Activated CD4-positive, alpha-beta T cell treated with anti-CD3 and anti-CD28 coated beads for 36 hours (primary cell): ENCODE data around the gene RBM6. TPM values are rescaled to one million over a fixed set of nuclear protein-coding genes. Genes with fewer than 3 reads are reported as not detected.

ENCODE experiments used
- ATAC-seq: fragments of 200-7000 bp; cut with Tn5 transposase; one replicate; pipeline ENCODE4 v1.10.0; 2021; ENCODE audit warnings: mild to moderate bottlenecking, moderate library complexity
- CTCF ChIA-PET: fragments of 350-600 bp; sonication (Branson Sonifier 250); formaldehyde crosslinking; loops from one replicate; lab custom pipeline; 2021; ENCODE audit warnings: antibody characterized with exemption; lab: Charles Lee
- POLR2A ChIA-PET: fragments of 350-600 bp; sonication (Branson Sonifier 250); formaldehyde crosslinking; loops from one replicate; lab custom pipeline; 2021; ENCODE audit warnings: antibody characterized with exemption, inconsistent platforms; lab: Charles Lee
- DNase-seq: peaks from one replicate; pipeline ENCODE4 v3.0.0-alpha.2; 2020
- H3K27ac Mint-ChIP-seq: one replicate; pipeline ENCODE4 v1.8.0; 2021; ENCODE audit warnings: mixed read lengths
- H3K27me3 Mint-ChIP-seq: one replicate; pipeline ENCODE4 v1.8.0; 2021; ENCODE audit warnings: mixed read lengths
- H3K36me3 Mint-ChIP-seq: one replicate; pipeline ENCODE4 v1.8.0; 2021; ENCODE audit warnings: low read depth, mixed read lengths
- H3K4me1 Mint-ChIP-seq: one replicate; pipeline ENCODE4 v1.8.0; 2021; ENCODE audit warnings: mixed read lengths
- H3K4me3 Mint-ChIP-seq: one replicate; pipeline ENCODE4 v1.8.0; 2021; ENCODE audit warnings: mild to moderate bottlenecking, moderate library complexity, mixed read lengths
- H3K9me3 Mint-ChIP-seq: one replicate; pipeline ENCODE4 v1.8.0; 2021; ENCODE audit warnings: low read depth, mixed read lengths
- intact Hi-C, 2 experiments: fragments of 100-400 bp; cut with DNase I in 1 of 2; cut with micrococcal nuclease in 1 of 2; formaldehyde crosslinking; loops; one replicate each; pipeline versions ENCODE4 v1.14.2 to v1.15.1; 2022 to 2024; cut with DNase I, micrococcal nuclease
- total RNA-seq, 2 experiments: library from RNA; stranded (reverse); gene quantifications; one replicate each; pipeline ENCODE4 v1.2.3, GENCODE V29; 2021

RBM6 gene, protein sequence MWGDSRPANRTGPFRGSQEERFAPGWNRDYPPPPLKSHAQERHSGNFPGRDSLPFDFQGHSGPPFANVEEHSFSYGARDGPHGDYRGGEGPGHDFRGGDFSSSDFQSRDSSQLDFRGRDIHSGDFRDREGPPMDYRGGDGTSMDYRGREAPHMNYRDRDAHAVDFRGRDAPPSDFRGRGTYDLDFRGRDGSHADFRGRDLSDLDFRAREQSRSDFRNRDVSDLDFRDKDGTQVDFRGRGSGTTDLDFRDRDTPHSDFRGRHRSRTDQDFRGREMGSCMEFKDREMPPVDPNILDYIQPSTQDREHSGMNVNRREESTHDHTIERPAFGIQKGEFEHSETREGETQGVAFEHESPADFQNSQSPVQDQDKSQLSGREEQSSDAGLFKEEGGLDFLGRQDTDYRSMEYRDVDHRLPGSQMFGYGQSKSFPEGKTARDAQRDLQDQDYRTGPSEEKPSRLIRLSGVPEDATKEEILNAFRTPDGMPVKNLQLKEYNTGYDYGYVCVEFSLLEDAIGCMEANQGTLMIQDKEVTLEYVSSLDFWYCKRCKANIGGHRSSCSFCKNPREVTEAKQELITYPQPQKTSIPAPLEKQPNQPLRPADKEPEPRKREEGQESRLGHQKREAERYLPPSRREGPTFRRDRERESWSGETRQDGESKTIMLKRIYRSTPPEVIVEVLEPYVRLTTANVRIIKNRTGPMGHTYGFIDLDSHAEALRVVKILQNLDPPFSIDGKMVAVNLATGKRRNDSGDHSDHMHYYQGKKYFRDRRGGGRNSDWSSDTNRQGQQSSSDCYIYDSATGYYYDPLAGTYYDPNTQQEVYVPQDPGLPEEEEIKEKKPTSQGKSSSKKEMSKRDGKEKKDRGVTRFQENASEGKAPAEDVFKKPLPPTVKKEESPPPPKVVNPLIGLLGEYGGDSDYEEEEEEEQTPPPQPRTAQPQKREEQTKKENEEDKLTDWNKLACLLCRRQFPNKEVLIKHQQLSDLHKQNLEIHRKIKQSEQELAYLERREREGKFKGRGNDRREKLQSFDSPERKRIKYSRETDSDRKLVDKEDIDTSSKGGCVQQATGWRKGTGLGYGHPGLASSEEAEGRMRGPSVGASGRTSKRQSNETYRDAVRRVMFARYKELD
- total RNA-seq, result 10 to 100 TPM; 69.3 to 75.1 TPM

DNA sequence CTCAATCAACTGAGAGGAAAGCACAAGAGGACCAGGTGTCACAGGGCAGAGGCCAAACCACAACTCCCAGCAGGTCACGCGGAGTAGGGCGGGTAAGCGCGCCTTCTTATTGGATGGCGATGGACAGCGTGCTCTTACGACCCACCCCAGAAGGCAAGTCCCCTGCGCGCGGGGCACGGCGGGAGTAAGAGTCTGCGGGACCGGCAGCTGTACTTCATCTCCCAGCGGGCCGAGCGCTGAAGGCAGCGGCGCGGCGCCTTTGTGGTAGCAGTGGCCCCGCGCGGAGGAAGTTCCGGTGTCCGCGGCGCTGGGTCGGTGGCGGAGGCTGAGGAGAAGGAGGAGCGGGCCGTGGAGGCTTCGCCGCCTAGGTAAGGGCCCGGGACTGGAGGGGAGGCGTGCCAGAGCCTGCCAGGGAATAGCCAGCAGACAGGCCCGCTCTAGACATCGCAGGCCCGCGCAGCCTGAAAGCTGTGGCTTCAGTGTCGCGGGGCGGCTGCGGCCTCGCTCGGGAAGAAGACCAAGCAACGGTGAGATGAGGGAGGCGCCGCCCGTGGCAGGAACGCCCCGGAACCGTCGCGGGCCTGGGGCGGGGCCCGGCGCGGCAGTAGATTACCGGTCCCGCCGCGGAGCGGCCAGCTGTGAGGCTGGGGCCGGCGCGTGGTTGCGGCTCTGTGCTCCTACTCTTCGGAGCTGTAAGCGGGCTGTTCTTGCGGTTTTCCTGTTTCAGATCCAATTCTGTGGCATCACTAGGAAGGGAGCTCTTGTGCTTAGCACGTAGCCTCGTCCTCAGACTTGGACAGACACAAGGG, at the start of gene RBM6:
Gene RBM6 (plus strand): TSS at position 293 of the 809 bp plus-strand sequence. CDS start 22,492 bp downstream, outside the sequence.
- ChIA-PET CTCF (interaction anchor here (0.7 to 1.6 kb wide), 6 partner anchors 9 to 483 kb away, joined by 3 to 5 read pairs (median 4); partner anchors contain the start of gene MON1A), POLR2A (interaction anchor here (0.6 to 1.6 kb wide), 8 partner anchors 10 to 1014 kb away, joined by 3 to 8 read pairs (median 3); partner anchors contain the start of genes MON1A and TRAIP)
- peak within 1 kb of the TSS; percentile 98 for H3K4me3 Mint-ChIP-seq
- peak; percentile 98 for DNase-seq
- H3K4me1 Mint-ChIP-seq, result peaks cover 20% of the 10 kb centered on the region
- H3K27me3 Mint-ChIP-seq, result no peaks in the 10 kb centered on the region
- H3K9me3 Mint-ChIP-seq, result peaks cover 3% of the 10 kb centered on the region
- peak within 1 kb of the TSS; percentile 91 for H3K27ac Mint-ChIP-seq
- intact Hi-C loops, result loop anchor here (1.0 to 10.0 kb wide), 12 partner anchors 11 to 918 kb away; partner anchors contain the start of genes MON1A (in 2 of the 2), RBM5 (in 2 of the 2), APEH (in 1 of the 2) and CYB561D2 (in 1 of the 2)
- H3K36me3 Mint-ChIP-seq, result peaks cover 14% of the 10 kb centered on the region
- peak; percentile 99 for ATAC-seq

DNA sequence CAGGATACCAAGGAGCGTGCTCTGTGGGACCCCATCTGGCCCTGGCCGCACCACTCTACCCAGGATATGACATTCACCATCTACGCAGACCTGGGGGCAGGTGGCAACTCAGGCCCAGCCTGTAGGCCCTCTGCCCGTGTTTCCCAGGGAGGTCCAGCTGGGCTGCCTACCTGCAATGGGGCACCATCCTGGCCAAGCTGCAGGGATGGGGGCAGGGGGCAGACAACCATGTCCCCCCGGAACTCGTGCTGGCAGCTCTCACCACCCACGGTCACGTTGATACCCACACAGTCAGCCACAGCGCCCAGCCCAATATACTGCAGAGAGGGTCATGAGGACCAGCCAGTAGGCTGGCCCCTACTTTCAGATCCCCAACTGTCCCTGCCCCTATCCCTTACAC, 44.2 kb upstream of the RBM6 start:
- no peak for DNase-seq
- Mint-ChIP-seq H3K27me3 (no peaks in the 10 kb centered on the region), H3K27ac (no peak overlapping the region), H3K4me1 (no peaks in the 10 kb centered on the region), H3K9me3 (no peaks in the 10 kb centered on the region), H3K4me3 (no peak overlapping the region), H3K36me3 (no peaks in the 10 kb centered on the region)
- intact Hi-C loops, result no loop called here
- ChIA-PET POLR2A (no interaction called here), CTCF (interaction anchor here (1.2 kb wide), 1 partner anchor 93 kb away, joined by 3 read pairs; the partner anchor contains the start of gene INKA1)
- no peak for ATAC-seq

DNA sequence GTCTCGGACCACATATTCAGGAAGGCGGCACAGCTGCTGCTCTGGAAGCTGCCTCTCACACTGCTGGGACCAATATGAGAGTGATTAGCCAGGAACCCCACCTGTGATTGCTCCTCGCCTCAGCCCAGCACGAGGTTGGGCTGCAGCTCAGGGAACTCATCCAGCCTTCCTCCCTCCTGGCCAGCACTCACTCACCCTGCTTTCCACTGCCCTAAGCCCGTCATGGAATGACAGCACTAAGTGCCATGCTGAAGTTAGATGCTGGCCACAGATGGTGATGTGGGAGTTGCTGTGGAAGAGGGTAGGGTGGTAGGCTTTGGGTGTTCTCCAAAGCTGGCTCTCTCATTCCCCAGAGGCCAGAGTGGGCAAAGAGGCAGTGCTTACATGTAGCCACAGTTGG, 43.6 kb upstream of the RBM6 start:
- Mint-ChIP-seq H3K27ac (no peak overlapping the region), H3K4me1 (no peaks in the 10 kb centered on the region), H3K9me3 (no peaks in the 10 kb centered on the region), H3K4me3 (no peak overlapping the region), H3K36me3 (no peaks in the 10 kb centered on the region), H3K27me3 (no peaks in the 10 kb centered on the region)
- CTCF ChIA-PET, result no interaction called here
- POLR2A ChIA-PET, result no interaction called here
- ATAC-seq, result no peak
- DNase-seq, result no peak
- intact Hi-C loops, result no loop called here

DNA sequence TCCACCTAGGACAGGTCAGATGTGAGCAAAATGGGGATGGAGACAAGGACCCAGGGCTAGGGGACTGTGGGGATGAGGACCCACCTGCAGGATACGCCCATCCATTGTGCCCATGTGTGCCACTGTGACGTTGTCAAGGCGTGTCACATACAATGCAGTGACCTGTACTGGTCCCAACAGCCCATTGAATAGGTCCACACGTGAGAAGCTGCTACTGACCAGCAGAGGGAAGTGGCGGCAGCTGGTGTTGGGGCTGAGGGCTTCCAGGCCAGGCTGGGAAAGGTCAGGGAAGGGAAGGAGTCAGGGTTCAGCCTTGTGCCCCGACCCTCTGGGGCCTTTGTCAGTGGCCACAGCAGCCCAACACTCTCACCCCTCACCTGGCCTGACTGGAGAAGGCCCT, 41.0 kb upstream of the RBM6 start:
- no peak for DNase-seq
- intact Hi-C loops, result no loop called here
- ChIA-PET CTCF (interaction anchor here (0.6 kb wide), 1 partner anchor 1277 kb away, joined by 3 read pairs; no protein-coding TSS in a partner anchor), POLR2A (no interaction called here)
- peaks cover under 1% of the 10 kb centered on the region for H3K36me3 Mint-ChIP-seq
- H3K4me3 Mint-ChIP-seq, result no peak overlapping the region
- H3K4me1 Mint-ChIP-seq, result peaks cover 2% of the 10 kb centered on the region
- ATAC-seq, result no peak
- no peaks in the 10 kb centered on the region for H3K27me3 Mint-ChIP-seq
- no peak overlapping the region for H3K27ac Mint-ChIP-seq
- no peaks in the 10 kb centered on the region for H3K9me3 Mint-ChIP-seq

DNA sequence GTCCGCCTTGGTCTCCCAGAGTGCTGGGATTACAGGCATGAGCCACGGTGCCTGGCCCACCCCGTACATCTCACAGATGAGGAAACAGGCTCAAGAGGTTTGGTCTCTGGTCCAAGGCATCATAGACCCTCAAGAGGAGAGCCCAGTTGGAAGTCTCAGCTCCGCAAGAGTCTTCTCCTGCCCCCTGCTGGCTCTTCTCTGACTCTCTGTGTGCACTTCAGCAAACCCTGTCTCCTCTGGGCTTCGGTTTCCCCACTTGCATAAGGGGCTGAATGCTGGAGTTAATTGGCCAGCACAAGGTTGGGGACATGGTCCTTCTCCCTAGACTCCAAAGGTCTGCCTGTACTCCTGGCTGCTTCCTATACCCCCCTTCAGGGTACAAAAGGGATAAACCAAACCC, 40.1 kb upstream of the RBM6 start:
- H3K4me3 Mint-ChIP-seq, result no peak overlapping the region
- H3K27me3 Mint-ChIP-seq, result no peaks in the 10 kb centered on the region
- DNase-seq, result peak; percentile 44
- no peak for ATAC-seq
- intact Hi-C loops, result loop anchor here (5.0 to 10.0 kb wide), 4 partner anchors 43 to 178 kb away; partner anchors contain the start of genes GMPPB (in 2 of the 2), IP6K1 (in 1 of the 2) and TRAIP (in 1 of the 2)
- peaks cover 2% of the 10 kb centered on the region for H3K36me3 Mint-ChIP-seq
- CTCF ChIA-PET, result no interaction called here
- H3K27ac Mint-ChIP-seq, result no peak overlapping the region
- POLR2A ChIA-PET, result interaction anchor here (0.7 kb wide), 1 partner anchor 126 kb away, joined by 3 read pairs; no protein-coding TSS in a partner anchor
- H3K4me1 Mint-ChIP-seq, result peaks cover 5% of the 10 kb centered on the region
- H3K9me3 Mint-ChIP-seq, result no peaks in the 10 kb centered on the region

DNA sequence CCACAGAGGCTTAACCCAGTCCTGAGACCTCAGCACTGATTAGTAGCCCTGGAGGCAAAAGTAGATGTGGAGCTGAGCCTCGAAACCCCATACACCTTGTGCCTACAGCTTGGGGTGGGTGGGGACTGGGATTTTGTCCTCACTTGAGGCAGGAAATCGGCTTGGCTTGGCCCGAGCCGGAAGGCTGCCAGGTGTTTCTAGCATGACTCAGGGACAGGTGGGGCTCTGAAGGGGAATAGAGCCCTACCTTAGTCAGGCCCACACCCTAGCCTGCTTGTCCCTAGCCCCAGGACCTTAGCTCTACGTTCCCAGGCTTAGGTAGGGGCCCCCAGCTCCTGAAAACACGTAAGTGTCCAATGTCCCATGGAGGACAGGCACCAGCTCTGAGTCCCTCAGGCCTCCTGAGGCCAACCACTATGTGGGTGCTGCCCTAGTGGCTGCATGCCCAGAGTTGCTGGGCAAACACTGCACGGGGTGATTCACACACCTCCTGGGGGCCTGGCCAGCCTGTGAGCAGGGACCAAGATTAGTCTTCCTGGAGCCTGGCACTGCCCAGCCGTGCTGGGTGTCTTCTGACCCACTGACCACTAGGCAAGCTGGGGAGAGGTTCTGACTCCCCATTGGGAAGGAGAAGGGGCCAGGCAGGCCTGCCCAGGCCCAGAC, 39.3 kb upstream of the RBM6 start:
- Mint-ChIP-seq H3K9me3 (no peaks in the 10 kb centered on the region), H3K36me3 (peaks cover 2% of the 10 kb centered on the region), H3K27ac (no peak overlapping the region), H3K4me3 (no peak overlapping the region), H3K27me3 (no peaks in the 10 kb centered on the region), H3K4me1 (peaks cover 9% of the 10 kb centered on the region)
- intact Hi-C loops, result loop anchor here (5.0 to 10.0 kb wide), 4 partner anchors 43 to 178 kb away; partner anchors contain the start of genes GMPPB (in 2 of the 2), IP6K1 (in 1 of the 2) and TRAIP (in 1 of the 2)
- no peak for ATAC-seq
- ChIA-PET POLR2A (no interaction called here), CTCF (interaction anchor here (0.5 to 0.8 kb wide), 2 partner anchors 9 to 88 kb away, joined by 3 read pairs; no protein-coding TSS in a partner anchor)
- no peak for DNase-seq

DNA sequence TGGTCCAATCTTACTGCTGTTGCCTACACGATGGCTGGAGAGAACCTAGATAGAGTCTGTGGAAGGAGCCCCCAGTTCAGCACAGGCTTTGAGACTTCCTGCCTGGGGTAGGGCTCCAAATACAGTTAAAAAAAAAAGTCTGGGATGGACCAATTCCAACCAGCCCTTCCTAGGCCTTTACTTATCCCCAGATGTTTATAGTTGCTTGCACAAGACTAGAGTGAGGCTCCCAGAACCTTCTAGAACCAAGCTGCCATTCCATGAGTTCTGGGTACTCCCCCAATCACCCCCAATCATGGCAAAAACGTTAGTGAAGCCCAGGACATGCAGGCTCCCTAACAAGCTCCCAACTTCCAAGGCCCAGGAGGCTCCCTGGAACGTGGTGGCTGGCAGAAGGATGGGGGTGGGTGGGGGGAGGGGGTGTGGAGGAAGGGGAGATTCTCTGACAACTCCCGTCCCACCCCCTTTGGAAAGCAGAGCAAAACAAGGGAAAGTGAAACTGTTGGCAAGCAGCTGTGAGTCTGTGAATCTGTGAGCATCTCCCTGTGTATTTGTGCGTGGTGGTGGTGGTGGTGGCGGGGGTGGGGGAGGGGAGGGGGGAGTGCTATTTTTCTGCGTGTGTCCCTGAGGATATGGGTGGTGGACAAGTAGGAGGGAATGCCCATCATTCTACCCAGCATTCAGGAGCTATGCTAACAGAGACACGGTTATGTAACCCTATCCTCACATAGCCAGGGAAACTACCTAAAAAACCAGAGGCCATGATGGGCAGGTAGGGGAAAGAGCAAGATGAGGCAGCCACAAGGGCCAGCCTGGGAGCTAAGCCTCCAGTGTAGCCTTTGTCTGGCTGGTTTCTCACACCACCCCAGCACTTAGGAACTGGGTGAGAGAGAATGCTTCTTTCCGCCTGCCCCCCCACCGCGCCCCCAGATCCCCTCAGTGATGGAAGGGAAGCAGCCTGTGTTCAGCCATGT, 38.3 kb upstream of the RBM6 start:
- intact Hi-C loops, result loop anchor here (5.0 to 10.0 kb wide), 4 partner anchors 44 to 179 kb away; partner anchors contain the start of genes GMPPB (in 2 of the 2), IP6K1 (in 1 of the 2) and TRAIP (in 1 of the 2)
- no peak overlapping the region for H3K4me3 Mint-ChIP-seq
- peaks cover 19% of the 10 kb centered on the region for H3K4me1 Mint-ChIP-seq
- ChIA-PET CTCF (interaction anchor here (0.5 to 1.1 kb wide), 3 partner anchors 32 to 647 kb away, joined by 3 read pairs; no protein-coding TSS in a partner anchor), POLR2A (interaction anchor here (0.6 kb wide), 2 partner anchors 73 to 361 kb away, joined by 4 to 8 read pairs; no protein-coding TSS in a partner anchor)
- H3K27ac Mint-ChIP-seq, result no peak overlapping the region
- H3K36me3 Mint-ChIP-seq, result peaks cover 2% of the 10 kb centered on the region
- no peaks in the 10 kb centered on the region for H3K9me3 Mint-ChIP-seq
- no peaks in the 10 kb centered on the region for H3K27me3 Mint-ChIP-seq
- DNase-seq, result no peak
- ATAC-seq, result no peak

DNA sequence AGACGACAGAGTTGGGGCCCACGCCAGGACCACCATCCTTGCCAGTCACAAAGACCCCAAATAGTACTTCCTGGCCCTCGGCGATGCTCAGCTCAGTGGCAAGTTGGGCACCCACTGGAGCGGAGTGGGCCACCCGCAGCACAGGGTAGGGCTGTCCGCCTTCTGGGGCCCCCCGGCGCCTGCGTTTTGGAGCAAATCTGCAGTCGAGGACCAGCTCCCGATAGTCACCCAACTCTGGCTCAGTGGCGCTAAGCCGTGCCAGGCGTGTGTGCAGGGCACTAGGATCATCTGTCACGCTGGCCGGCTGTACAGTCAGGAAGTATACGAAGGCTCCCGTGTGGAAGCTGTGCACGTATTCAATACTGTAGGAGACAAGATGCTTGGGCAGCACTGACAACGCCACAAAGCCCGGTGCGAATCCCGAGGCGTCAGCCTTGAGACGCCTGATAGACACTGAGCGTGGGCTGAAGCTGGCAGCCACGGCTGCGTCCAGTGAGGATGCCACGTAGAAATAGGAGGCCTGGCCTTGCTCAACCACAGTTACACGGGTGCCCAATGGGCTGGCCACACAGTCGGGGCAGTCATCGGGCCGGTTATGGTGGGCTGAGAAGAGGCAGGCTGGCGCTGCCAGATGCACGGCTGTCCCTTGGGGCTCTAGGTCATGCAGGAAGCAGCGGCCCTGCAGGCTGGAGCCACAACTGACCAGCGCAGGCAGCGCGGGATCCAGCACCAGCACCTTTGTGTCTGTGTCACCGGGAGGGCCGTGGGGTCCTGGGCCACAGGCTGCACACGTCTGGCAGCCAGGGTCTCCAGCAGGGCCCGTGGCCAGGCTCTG, 37.2 kb upstream of the RBM6 start:
- intact Hi-C loops, result loop anchor here (1.0 to 10.0 kb wide), 5 partner anchors 45 to 180 kb away; partner anchors contain the start of genes GMPPB (in 2 of the 2), TRAIP (in 2 of the 2) and IP6K1 (in 1 of the 2)
- no peaks in the 10 kb centered on the region for H3K9me3 Mint-ChIP-seq
- no peaks in the 10 kb centered on the region for H3K27me3 Mint-ChIP-seq
- peaks cover 22% of the 10 kb centered on the region for H3K4me1 Mint-ChIP-seq
- H3K4me3 Mint-ChIP-seq, result no peak overlapping the region
- POLR2A ChIA-PET, result no interaction called here
- no peak for DNase-seq
- no peak for ATAC-seq
- H3K36me3 Mint-ChIP-seq, result peaks cover 2% of the 10 kb centered on the region
- CTCF ChIA-PET, result interaction anchor here (0.7 kb wide), 1 partner anchor 13 kb away, joined by 3 read pairs; no protein-coding TSS in a partner anchor
- H3K27ac Mint-ChIP-seq, result no peak overlapping the region
